Breast epithelium (tissue), 4 donors: ENCODE results near the gene TRAF3. TPM values are rescaled to one million over a fixed set of nuclear protein-coding genes. Genes with fewer than 3 reads are reported as not detected.
A peak's percentile ranks its signal among the peaks of the same experiment; 100 is the strongest.

ENCODE experiments used
- DNase-seq, 2 donors: peaks; one replicate each; pipeline ENCODE4 v3.0.0-alpha.2; 2019; ENCODE audit warnings: low spot score in 2 of 2
- H3K27ac ChIP-seq, 2 donors: fragments of 200-600 bp; sonication (generic) in 1 of 2; one replicate each; pipeline ENCODE4 v1.5.1; 2016 to 2019; ENCODE audit warnings: mild to moderate bottlenecking in 1 of 2
- H3K27me3 ChIP-seq, 2 donors: fragments of 200-600 bp; sonication (generic) in 1 of 2; one replicate each; pipeline versions ENCODE4 v1.5.1 to v1.6.0; 2017 to 2019; ENCODE audit warnings: control low read depth in 1 of 2, mild to moderate bottlenecking in 1 of 2
- H3K36me3 ChIP-seq: fragments of 200-600 bp; one replicate; pipeline ENCODE4 v1.5.1; 2019
- H3K4me1 ChIP-seq, 2 donors: fragments of 200-600 bp; sonication (generic); one replicate each; pipeline ENCODE4 v1.5.1; 2016 to 2019; ENCODE audit warnings: control low read depth in 1 of 2
- H3K4me3 ChIP-seq, 3 donors: fragments of 200-600 bp; sonication (generic); 1 replicate in 2 of 3; 2 replicates in 1 of 3; pipeline ENCODE4 v1.5.1; 2016 to 2019; ENCODE audit warnings: mild to moderate bottlenecking in 3 of 3, moderate library complexity in 2 of 3
- H3K9me3 ChIP-seq, 2 donors: fragments of 200-600 bp; sonication (generic) in 1 of 2; one replicate each; pipeline ENCODE4 v1.5.1; 2016 to 2019; ENCODE audit warnings: control low read depth in 1 of 2
- POLR2A ChIP-seq: fragments of 450-650 bp; IDR thresholded peaks from one replicate; pipeline ENCODE4 v1.6.1; 2016; ENCODE audit warnings: antibody characterized with exemption, mild to moderate bottlenecking, moderate library complexity
- POLR2AphosphoS5 ChIP-seq, 3 donors: sonication (generic); formaldehyde crosslinking; IDR thresholded peaks; one replicate each; pipeline ENCODE4 v1.6.1; 2017; ENCODE audit warnings: antibody characterized with exemption in 3 of 3
- intact Hi-C: fragments of 100-400 bp; cut with DNase I; formaldehyde crosslinking; loops from one replicate; pipeline ENCODE4 v1.15.1; 2023; ENCODE audit warnings: low total_unique reads
- total RNA-seq, 3 donors: library from RNA; depleted of rRNA; stranded (reverse); fragments of >200 nt; gene quantifications; one replicate each; pipeline ENCODE4 v1.1.0, GENCODE V29; 2016
- TF ChIP-seq, protein P1 (sequence below), 3 donors: fragments of 450-650 bp; IDR thresholded peaks; one replicate each; pipeline ENCODE4 v1.5.1; 2016 to 2017; ENCODE audit warnings: antibody characterized with exemption in 3 of 3, mild to moderate bottlenecking in 3 of 3, moderate library complexity in 3 of 3

The TRAF3 gene
- total RNA-seq, 3 donors from 2014 or later: 13.1 to 15.7 (median 14.6) TPM

DNA sequence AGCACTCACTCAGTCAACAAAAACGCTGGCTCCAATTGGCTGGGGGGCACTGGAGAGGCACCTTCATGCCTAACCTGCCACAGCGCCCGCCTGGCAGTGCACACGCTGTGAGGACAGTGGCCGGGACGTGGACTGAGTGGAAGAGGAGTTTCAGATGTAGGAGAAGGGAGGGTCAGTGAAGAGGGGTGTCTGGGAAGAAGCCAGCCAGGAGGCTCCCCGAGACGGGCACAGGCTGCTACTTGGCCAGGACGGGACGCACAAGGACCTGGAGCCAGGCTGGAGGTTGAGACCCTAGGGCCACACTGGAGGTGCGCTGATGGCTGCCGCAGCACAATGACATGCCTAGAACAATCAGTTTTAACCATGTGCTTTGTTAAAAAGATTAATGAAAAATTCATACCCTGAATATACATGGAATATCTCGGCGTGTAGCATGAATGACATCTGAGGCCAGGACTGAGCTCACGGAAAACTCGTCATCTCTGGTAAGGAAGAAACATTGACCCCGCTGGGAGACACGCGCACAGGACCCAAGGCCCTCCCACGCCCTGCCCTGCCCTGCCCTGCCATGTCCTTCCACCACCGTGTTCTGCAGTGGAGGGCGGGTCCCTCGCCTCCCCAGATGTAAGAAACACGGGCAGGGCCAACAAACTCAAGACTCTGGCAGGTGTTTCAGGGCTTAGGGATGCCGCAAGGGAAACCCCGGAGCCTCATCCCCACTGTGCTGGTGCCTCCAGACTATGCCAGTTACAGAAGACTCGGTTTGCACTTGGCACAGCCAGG, 170.3 kb downstream of the TRAF3 start:
- DNase-seq: no peak
- H3K4me3 ChIP-seq: no peak overlapping the region
- H3K27me3 ChIP-seq: no peaks in the 10 kb centered on the region
- no peak overlapping the region for H3K27ac ChIP-seq
- TF ChIP-seq POLR2A (no peak), POLR2AphosphoS5 (IDR thresholded peaks at IDR 0.05) (no peak)
- intact Hi-C loops: no loop called here
- H3K36me3 ChIP-seq: peaks cover 28% of the 10 kb centered on the region
- H3K9me3 ChIP-seq: no peaks in the 10 kb centered on the region
- no peaks in the 10 kb centered on the region for H3K4me1 ChIP-seq

DNA sequence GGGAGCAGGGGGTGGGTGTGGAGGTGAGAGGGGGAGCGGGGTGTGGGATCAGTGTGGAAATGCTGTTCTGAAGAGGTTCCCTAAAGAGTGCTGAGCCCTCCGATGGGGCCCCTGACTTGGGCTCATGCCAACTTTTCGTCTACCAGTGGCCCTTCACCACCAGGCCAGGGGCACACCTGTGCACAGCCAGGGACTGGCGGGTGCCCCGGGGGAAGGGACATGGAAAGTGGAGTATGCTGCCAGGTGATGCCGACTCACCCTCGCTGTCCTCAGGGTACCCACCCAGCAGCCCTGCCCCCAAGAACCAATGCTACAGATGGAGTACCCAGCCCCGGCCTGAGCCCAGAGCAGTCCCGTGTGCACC, 171.4 kb downstream of the TRAF3 start:
- no peak overlapping the region for H3K27ac ChIP-seq
- DNase-seq: no peak

GRCh38 chr14:102949062-102949800, 172.0 kb downstream of the TRAF3 start:
- intact Hi-C loops: no loop called here
- H3K4me1 ChIP-seq: no peaks in the 10 kb centered on the region
- DNase-seq: no peak
- no peaks in the 10 kb centered on the region for H3K9me3 ChIP-seq
- no peak for TF ChIP-seq POLR2AphosphoS5 (IDR thresholded peaks at IDR 0.05)
- TF ChIP-seq POLR2A: no peak
- TF ChIP-seq, protein P1, sequence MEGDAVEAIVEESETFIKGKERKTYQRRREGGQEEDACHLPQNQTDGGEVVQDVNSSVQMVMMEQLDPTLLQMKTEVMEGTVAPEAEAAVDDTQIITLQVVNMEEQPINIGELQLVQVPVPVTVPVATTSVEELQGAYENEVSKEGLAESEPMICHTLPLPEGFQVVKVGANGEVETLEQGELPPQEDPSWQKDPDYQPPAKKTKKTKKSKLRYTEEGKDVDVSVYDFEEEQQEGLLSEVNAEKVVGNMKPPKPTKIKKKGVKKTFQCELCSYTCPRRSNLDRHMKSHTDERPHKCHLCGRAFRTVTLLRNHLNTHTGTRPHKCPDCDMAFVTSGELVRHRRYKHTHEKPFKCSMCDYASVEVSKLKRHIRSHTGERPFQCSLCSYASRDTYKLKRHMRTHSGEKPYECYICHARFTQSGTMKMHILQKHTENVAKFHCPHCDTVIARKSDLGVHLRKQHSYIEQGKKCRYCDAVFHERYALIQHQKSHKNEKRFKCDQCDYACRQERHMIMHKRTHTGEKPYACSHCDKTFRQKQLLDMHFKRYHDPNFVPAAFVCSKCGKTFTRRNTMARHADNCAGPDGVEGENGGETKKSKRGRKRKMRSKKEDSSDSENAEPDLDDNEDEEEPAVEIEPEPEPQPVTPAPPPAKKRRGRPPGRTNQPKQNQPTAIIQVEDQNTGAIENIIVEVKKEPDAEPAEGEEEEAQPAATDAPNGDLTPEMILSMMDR (IDR thresholded peaks at IDR 0.05): no peak
- H3K27ac ChIP-seq: no peak overlapping the region
- peaks cover 19% of the 10 kb centered on the region for H3K36me3 ChIP-seq
- H3K27me3 ChIP-seq: no peaks in the 10 kb centered on the region
- no peak overlapping the region for H3K4me3 ChIP-seq

More for the DNA sequence above, 171.4 kb downstream of the TRAF3 start:
- no peak overlapping the region for H3K4me3 ChIP-seq
- H3K9me3 ChIP-seq: no peaks in the 10 kb centered on the region
- H3K36me3 ChIP-seq: peaks cover 23% of the 10 kb centered on the region
- H3K27me3 ChIP-seq: no peaks in the 10 kb centered on the region
- intact Hi-C loops: no loop called here
- no peak for TF ChIP-seq POLR2AphosphoS5 (IDR thresholded peaks at IDR 0.05)
- no peak for TF ChIP-seq POLR2A
- TF ChIP-seq, protein P1 (IDR thresholded peaks at IDR 0.05): no peak
- H3K4me1 ChIP-seq: no peaks in the 10 kb centered on the region

- H3K36me3 ChIP-seq: peaks cover 13% of the 10 kb centered on the region
- intact Hi-C loops: no loop called here
- no peaks in the 10 kb centered on the region for H3K4me1 ChIP-seq
- H3K9me3 ChIP-seq: no peaks in the 10 kb centered on the region
- H3K27ac ChIP-seq: no peak overlapping the region
- TF ChIP-seq, protein P1 (IDR thresholded peaks at IDR 0.05): no peak
- no peak for TF ChIP-seq POLR2AphosphoS5 (IDR thresholded peaks at IDR 0.05)
- TF ChIP-seq POLR2A: no peak
- H3K27me3 ChIP-seq: no peaks in the 10 kb centered on the region
- no peak overlapping the region for H3K4me3 ChIP-seq
- DNase-seq: peak; percentile 35 to 82
These were observed 172.7 kb downstream of the TRAF3 start for GRCh38 chr14:102949801-102950451.

DNA sequence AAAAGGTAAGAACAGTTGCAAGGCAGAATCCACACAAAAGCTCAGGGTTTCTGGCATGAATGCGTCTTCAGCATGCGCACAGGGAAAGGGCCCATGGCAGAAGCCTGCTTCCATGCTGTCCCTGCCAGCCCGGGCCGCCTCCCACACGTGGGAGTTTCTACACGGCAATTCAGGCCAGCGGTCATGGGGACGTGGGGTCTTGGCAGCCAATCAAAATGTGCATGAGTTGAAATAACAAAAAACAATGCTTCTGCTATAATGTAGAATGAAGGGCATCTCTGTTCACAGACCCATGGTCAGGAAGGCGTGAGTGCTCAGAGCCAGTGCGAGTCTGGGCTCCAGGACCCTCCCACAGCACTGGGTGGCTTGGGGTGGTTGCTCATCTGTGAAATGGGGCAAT, 173.8 kb downstream of the TRAF3 start:
- Histone ChIP-seq H3K4me3 (no peak overlapping the region), H3K27ac (no peak overlapping the region), H3K36me3 (peaks cover 13% of the 10 kb centered on the region), H3K27me3 (no peaks in the 10 kb centered on the region), H3K9me3 (no peaks in the 10 kb centered on the region), H3K4me1 (no peaks in the 10 kb centered on the region)
- no peak for DNase-seq
- intact Hi-C loops: no loop called here
- TF ChIP-seq, protein P1 (IDR thresholded peaks at IDR 0.05): no peak
- TF ChIP-seq POLR2AphosphoS5 (IDR thresholded peaks at IDR 0.05) (no peak), POLR2A (no peak)
